ENCODE results near the gene ECT2L.

Gene ECT2L

GRCh38 chr6:138815797-138816528, 20.1 kb downstream of the ECT2L start:
- H3K27me3 ChIP-seq (replicated peaks; ENCODE audit: control insufficient read depth, insufficient read depth, low read length), result no peaks in the 10 kb centered on the region; the same call in 1 of the 2 replicates
- peak; percentile 24 for DNase-seq (ENCODE audit: extremely low read depth, insufficient read length)
- peak; percentile 58 for TF ChIP-seq CTCF (IDR thresholded peaks at IDR 0.05; ENCODE audit: insufficient read depth, low read length, poor library complexity, severe bottlenecking)
- no peaks in the 10 kb centered on the region for H3K36me3 ChIP-seq (ENCODE audit: control insufficient read depth, insufficient read depth, low read length)
- no peak overlapping the region for H3K4me3 ChIP-seq (replicated peaks; ENCODE audit: low read depth, low read length)

DNA sequence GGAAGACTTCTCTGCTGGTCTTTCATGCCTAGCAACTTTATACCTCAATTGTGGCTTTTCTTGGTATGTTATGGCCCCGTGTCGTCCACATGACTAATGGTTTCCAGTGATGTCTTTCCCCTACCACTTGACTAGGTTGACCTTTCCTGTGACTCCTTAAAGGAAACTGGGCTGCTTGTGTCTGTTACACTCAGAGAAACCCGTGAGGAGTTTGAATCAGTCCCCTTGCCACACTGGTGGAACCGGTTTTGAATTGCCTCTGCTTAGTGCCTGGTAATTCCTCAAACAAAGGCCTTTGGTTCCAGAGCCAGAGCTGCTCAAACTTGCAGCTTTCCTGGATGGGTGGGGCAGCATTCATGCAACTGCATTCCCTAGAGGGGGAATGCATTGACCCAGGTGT, 21.9 kb downstream of the ECT2L start:
- DNase-seq (ENCODE audit: extremely low read depth, insufficient read length), result peak; percentile 9
- H3K36me3 ChIP-seq (ENCODE audit: control insufficient read depth, insufficient read depth, low read length), result no peaks in the 10 kb centered on the region
- H3K4me3 ChIP-seq (replicated peaks; ENCODE audit: low read depth, low read length), result no peak overlapping the region
- no peak for TF ChIP-seq CTCF (IDR thresholded peaks at IDR 0.05; ENCODE audit: insufficient read depth, low read length, poor library complexity, severe bottlenecking)
- H3K27me3 ChIP-seq (replicated peaks; ENCODE audit: control insufficient read depth, insufficient read depth, low read length), result no peaks in the 10 kb centered on the region

DNA sequence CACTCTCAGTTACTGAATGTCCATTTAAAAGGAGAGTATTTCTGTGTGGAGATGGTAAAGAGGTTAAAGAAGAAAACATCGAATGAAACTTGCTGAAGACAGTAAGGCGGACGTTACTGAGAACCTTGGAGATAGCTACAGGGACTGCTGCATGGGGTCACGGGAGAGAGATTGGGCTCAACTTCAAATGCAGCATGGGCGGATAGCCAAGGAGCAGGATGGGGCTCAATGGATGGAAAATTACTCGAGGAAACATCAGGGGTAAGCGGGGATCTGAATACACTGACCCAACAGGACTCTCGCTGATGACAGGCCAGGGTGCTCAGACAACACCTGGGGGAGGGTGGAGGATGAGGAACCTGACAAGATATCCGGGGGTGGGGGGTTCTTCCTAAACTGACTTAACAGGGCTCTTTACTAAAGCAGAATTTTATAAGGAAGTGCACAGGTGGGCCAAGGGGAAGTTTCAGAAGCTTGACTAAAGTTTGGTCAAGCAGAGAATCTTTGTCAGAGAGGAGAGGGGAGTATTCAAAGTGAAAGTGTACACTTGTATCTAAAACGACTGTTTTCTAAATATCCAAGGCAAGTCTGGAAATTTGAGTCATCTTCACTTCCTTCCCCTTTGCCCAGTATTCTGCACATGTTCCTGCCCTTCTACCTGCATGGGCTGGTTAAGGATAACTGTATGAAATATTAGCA, 22.8 kb downstream of the ECT2L start:
- Histone ChIP-seq H3K27me3 (replicated peaks; ENCODE audit: control insufficient read depth, insufficient read depth, low read length) (no peaks in the 10 kb centered on the region), H3K4me3 (replicated peaks; ENCODE audit: low read depth, low read length) (no peak overlapping the region), H3K36me3 (ENCODE audit: control insufficient read depth, insufficient read depth, low read length) (no peaks in the 10 kb centered on the region)
- peak; percentile 54 for DNase-seq (ENCODE audit: extremely low read depth, insufficient read length)
- no peak for TF ChIP-seq CTCF (IDR thresholded peaks at IDR 0.05; ENCODE audit: insufficient read depth, low read length, poor library complexity, severe bottlenecking)

DNA sequence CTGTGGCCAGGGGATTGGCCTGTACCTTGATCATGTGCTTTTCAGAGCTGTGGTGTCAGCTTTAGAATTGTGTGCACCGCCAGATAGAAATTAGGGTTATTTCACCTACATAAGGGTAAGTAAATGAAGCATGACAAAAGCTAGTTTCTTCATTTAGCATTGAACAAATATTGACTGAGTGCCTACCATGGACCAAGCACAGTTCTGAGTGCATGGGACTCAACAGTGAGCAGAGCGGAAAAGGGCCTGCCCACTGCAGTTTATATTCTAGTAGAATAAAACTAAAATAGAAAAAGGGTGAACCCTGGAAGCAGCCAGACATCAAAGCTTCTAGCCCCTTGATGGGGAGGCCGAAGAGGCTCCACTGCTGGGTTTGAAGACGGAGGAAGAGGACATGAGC, 25.6 kb downstream of the ECT2L start:
- H3K27me3 ChIP-seq (replicated peaks; ENCODE audit: control insufficient read depth, insufficient read depth, low read length), result no peaks in the 10 kb centered on the region
- DNase-seq (ENCODE audit: extremely low read depth, insufficient read length), result no peak
- no peaks in the 10 kb centered on the region for H3K36me3 ChIP-seq (ENCODE audit: control insufficient read depth, insufficient read depth, low read length)
- no peak for TF ChIP-seq CTCF (IDR thresholded peaks at IDR 0.05; ENCODE audit: insufficient read depth, low read length, poor library complexity, severe bottlenecking)
- no peak overlapping the region for H3K4me3 ChIP-seq (replicated peaks; ENCODE audit: low read depth, low read length)

DNA sequence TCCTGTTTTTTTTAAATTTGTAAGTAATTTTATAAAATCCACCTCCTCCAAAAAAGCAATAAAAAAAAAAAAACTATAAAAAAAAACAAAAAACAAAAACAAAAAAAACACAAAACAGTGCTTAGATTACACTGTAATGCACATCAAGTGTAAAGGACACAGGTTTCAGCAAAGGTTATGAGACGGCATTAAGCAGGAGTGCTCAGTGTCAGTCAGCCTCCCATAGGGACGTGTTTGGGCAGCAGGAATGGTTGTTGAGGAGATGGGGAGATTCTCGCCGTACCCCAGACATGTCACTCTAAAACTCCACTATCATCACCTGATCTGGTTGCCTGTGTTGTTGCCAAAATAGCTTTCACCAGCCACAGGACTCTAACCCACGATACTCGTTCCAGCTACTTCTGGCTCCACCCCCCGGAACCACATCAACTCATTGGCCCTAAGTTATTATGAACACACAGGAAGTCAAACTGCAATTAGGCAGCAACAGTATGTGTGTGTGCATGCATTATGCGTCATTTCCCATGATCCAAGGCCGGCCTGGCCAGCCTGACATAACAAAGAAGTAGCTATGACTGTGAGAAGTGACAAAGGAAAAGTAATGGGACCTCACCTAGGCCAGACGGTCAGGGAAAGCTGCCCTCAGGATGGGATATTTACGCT, 28.7 kb downstream of the ECT2L start:
- Histone ChIP-seq H3K4me3 (replicated peaks; ENCODE audit: low read depth, low read length) (no peak overlapping the region), H3K36me3 (ENCODE audit: control insufficient read depth, insufficient read depth, low read length) (no peaks in the 10 kb centered on the region), H3K27me3 (replicated peaks; ENCODE audit: control insufficient read depth, insufficient read depth, low read length) (no peaks in the 10 kb centered on the region)
- DNase-seq (ENCODE audit: extremely low read depth, insufficient read length), result no peak
- TF ChIP-seq CTCF (IDR thresholded peaks at IDR 0.05; ENCODE audit: insufficient read depth, low read length, poor library complexity, severe bottlenecking), result no peak

Data from GM06990 (cell line).